Fibroblast of lung (primary cell): ENCODE measurements around the gene DLG5. TPM values are rescaled to one million over a fixed set of nuclear protein-coding genes. Genes with fewer than 3 reads are reported as not detected.

Experiments used
- DNase-seq, 2 donors: peaks; one replicate each; pipeline versions ENCODE4 v3.0.0 to v3.0.0-alpha.2; 2010; ENCODE audit warnings: low read depth in 2 of 2
- H2AFZ ChIP-seq: 2 replicates; pipeline ENCODE4 v1.5.1; 2012; ENCODE audit warnings: low read length, control low read depth, inconsistent platforms
- H3K27ac ChIP-seq: 2 replicates; pipeline ENCODE4 v1.5.1; 2011; ENCODE audit warnings: low read length, control low read depth; ENCODE audit not compliant: insufficient read depth
- H3K27me3 ChIP-seq: 2 replicates; pipeline ENCODE4 v1.5.1; 2011; ENCODE audit warnings: mild to moderate bottlenecking, low read length; ENCODE audit not compliant: control insufficient read depth, insufficient read depth
- H3K36me3 ChIP-seq: 2 replicates; pipeline ENCODE4 v1.5.1; 2011; ENCODE audit warnings: low read length; ENCODE audit not compliant: control insufficient read depth, insufficient read depth
- H3K4me1 ChIP-seq: 2 replicates; pipeline ENCODE4 v1.5.1; 2011; ENCODE audit warnings: low read length; ENCODE audit not compliant: control insufficient read depth, insufficient read depth; ENCODE audit errors: extremely low read depth
- H3K4me2 ChIP-seq: 2 replicates; pipeline ENCODE4 v1.5.1; 2011; ENCODE audit warnings: low read length, control low read depth; ENCODE audit not compliant: insufficient read depth; ENCODE audit errors: extremely low read depth
- H3K4me3 ChIP-seq, 4 experiments: fragments of 200-600 bp in 1 of 4; sonication (generic) in 1 of 4; replicated peaks in 1 of 4; 2 replicates each; pipeline ENCODE4 v1.5.1; 2011 to 2016; ENCODE audit warnings: low read length in 4 of 4, low read depth in 3 of 4, mild to moderate bottlenecking in 3 of 4, control low read depth in 2 of 4, inconsistent platforms in 1 of 4, mixed read lengths in 1 of 4; ENCODE audit not compliant: insufficient read depth in 1 of 4; ENCODE audit errors: control extremely low read depth in 1 of 4
- H3K79me2 ChIP-seq: 2 replicates; pipeline ENCODE4 v1.5.1; 2012; ENCODE audit warnings: mild to moderate bottlenecking, low read length, inconsistent platforms; ENCODE audit not compliant: control insufficient read depth, insufficient read depth
- H3K9ac ChIP-seq: 2 replicates; pipeline ENCODE4 v1.5.1; 2011; ENCODE audit warnings: mild to moderate bottlenecking, low read length, control low read depth; ENCODE audit not compliant: insufficient read depth
- H3K9me3 ChIP-seq: 2 replicates; pipeline ENCODE4 v1.5.1; 2012; ENCODE audit warnings: low read depth, low read length; ENCODE audit not compliant: control insufficient read depth, insufficient read depth
- H4K20me1 ChIP-seq: 2 replicates; pipeline ENCODE4 v1.5.1; 2011; ENCODE audit warnings: low read length; ENCODE audit not compliant: control insufficient read depth, insufficient read depth; ENCODE audit errors: extremely low read depth
- EZH2 ChIP-seq: IDR thresholded peaks from 2 replicates; pipeline ENCODE4 v1.5.1; 2012; ENCODE audit warnings: low read length, control low read depth, mild to moderate bottlenecking; ENCODE audit errors: missing control alignments
- polyA plus RNA-seq, 2 donors: library from polyadenylated mRNA; depleted of rRNA in 1 of 2; stranded (reverse) in 1 of 2; unstranded in 1 of 2; fragments of >200 nt; gene quantifications; 2 replicates each; pipeline ENCODE4 v1.2.1, GENCODE V29; 2011 to 2012; ENCODE audit warnings: missing spikeins in 1 of 2
- total RNA-seq: library from RNA; depleted of rRNA; stranded (reverse); fragments of >200 nt; gene quantifications from 2 replicates; pipeline ENCODE4 v1.2.1, GENCODE V29; 2014
- TF ChIP-seq, protein P1 (sequence below), 2 donors: IDR thresholded peaks in 1 of 2; conservative IDR thresholded peaks in 1 of 2; 1 replicate in 1 of 2; 2 replicates in 1 of 2; pipeline ENCODE4 v1.5.1; 2011 to 2012; ENCODE audit warnings: low read length in 2 of 2, control low read depth in 1 of 2, inconsistent platforms in 1 of 2, low read depth in 1 of 2, mild to moderate bottlenecking in 1 of 2

DLG5 gene
- total and polyA plus RNA-seq, 2 donors (not counting 1 experiment from before 2014, with no cell fraction given) = 15.3 to 40.8 TPM

DNA sequence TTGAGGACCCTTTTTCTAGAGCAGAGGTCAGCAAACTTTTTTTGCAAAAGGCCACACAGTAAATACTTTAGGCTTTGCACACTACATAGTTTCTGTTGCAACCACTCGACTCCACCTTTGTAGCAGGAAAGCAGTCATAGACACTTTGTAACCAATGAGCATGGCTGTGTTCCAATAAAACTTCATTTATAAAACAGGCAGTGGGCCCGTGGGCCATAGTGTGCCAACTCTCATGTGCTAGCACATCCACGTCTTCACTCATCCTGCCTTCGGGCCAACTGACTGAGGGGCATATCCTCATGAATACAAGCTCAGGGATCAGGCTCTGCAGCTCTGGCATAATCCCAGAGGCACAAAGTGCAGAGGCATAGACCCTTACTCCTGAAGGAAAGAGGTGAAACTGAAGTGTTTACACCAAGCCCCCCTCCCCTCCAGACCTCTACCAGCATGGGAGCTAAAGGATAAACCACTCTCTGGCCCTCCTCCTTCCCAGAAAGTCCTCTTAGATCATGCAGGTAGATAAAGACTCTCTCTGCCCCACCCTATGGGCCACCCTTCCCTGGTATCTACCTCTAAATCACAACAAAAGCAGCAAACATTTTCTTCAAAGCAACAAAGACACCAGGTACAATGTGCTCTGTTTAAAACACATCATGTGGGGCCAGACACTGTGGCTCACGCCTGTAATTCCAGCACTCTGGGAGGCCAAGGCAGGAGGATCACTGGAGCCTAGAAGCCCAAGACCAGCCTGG is 71.0 kb downstream of the DLG5 start:
- TF ChIP-seq EZH2 = no peak
- TF ChIP-seq, protein P1, sequence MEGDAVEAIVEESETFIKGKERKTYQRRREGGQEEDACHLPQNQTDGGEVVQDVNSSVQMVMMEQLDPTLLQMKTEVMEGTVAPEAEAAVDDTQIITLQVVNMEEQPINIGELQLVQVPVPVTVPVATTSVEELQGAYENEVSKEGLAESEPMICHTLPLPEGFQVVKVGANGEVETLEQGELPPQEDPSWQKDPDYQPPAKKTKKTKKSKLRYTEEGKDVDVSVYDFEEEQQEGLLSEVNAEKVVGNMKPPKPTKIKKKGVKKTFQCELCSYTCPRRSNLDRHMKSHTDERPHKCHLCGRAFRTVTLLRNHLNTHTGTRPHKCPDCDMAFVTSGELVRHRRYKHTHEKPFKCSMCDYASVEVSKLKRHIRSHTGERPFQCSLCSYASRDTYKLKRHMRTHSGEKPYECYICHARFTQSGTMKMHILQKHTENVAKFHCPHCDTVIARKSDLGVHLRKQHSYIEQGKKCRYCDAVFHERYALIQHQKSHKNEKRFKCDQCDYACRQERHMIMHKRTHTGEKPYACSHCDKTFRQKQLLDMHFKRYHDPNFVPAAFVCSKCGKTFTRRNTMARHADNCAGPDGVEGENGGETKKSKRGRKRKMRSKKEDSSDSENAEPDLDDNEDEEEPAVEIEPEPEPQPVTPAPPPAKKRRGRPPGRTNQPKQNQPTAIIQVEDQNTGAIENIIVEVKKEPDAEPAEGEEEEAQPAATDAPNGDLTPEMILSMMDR (conservative IDR thresholded peaks at IDR 0.05 in 1 of 2, IDR thresholded peaks at IDR 0.05 in 1 of 2; ENCODE audit: low read depth in 1 of 2, low read length in 2 of 2) = no peak
- no peaks in the 10 kb centered on the region for H3K79me2 ChIP-seq
- no peak overlapping the region for H3K27ac ChIP-seq
- no peak overlapping the region for H2AFZ ChIP-seq
- H3K4me3 ChIP-seq = no peak overlapping the region
- H3K4me1 ChIP-seq = no peaks in the 10 kb centered on the region
- H3K27me3 ChIP-seq = no peaks in the 10 kb centered on the region
- no peaks in the 10 kb centered on the region for H3K9me3 ChIP-seq
- H3K4me2 ChIP-seq = no peak overlapping the region
- peaks cover 1% of the 10 kb centered on the region for H3K36me3 ChIP-seq
- no peaks in the 10 kb centered on the region for H4K20me1 ChIP-seq
- no peak overlapping the region for H3K9ac ChIP-seq
- DNase-seq = no peak

DNA sequence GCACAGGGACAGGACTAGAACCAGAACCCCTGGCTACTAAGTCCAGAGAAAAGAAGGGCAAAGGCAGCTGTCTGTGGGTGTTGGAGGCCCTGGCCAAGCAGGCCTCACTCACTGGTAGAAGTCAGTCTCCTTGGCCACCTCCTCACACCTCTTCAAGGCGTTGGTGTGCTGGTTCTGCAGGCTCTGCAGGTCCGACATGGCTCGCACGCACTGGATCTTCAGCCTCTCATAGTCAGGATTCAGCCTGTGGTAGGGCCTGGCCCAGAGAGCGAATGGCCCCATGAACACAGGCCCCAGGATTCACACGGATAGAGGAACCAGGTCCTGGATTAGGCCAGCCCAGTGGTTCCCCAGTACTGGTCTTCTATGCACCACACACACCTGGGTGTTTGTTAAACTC is 72.4 kb downstream of the DLG5 start:
- H3K9ac ChIP-seq = no peak overlapping the region
- H3K36me3 ChIP-seq = peaks cover 1% of the 10 kb centered on the region

DNA sequence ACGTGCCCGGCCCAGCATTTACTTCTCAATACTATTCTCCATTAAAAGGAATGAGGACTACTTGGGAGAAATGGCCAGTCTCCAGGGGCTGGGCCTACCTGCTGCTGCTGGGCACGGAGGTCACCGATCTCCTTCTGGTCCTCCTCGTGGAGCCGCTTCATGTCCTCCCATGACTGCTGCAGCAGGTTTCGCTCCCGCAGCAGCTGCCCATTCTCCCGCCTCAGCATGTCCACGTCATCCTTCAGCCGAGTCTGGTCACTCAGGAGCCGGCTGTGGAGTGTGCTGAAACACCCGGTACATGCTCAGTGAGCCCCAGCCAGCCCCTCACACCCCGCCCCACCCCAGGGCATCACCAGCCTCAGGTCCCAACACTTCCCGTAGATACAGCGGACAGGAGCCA is 73.3 kb downstream of the DLG5 start:
- H3K36me3 ChIP-seq = peaks cover 1% of the 10 kb centered on the region
- no peaks in the 10 kb centered on the region for H3K4me1 ChIP-seq
- H4K20me1 ChIP-seq = no peaks in the 10 kb centered on the region

More for the DNA sequence above, 72.4 kb downstream of the DLG5 start:
- no peak overlapping the region for H3K4me3 ChIP-seq
- no peaks in the 10 kb centered on the region for H3K27me3 ChIP-seq
- no peaks in the 10 kb centered on the region for H3K4me1 ChIP-seq
- no peaks in the 10 kb centered on the region for H3K9me3 ChIP-seq
- no peak for DNase-seq
- H4K20me1 ChIP-seq = no peaks in the 10 kb centered on the region
- no peak for TF ChIP-seq EZH2
- TF ChIP-seq, protein P1 (conservative IDR thresholded peaks at IDR 0.05 in 1 of 2, IDR thresholded peaks at IDR 0.05 in 1 of 2; ENCODE audit: low read depth in 1 of 2, low read length in 2 of 2) = no peak
- H2AFZ ChIP-seq = no peak overlapping the region
- H3K79me2 ChIP-seq = no peaks in the 10 kb centered on the region
- H3K4me2 ChIP-seq = no peak overlapping the region
- H3K27ac ChIP-seq = no peak overlapping the region

More for the DNA sequence above, 73.3 kb downstream of the DLG5 start:
- Histone ChIP-seq H3K27me3 (no peaks in the 10 kb centered on the region), H3K9ac (no peak overlapping the region), H3K79me2 (no peaks in the 10 kb centered on the region), H3K27ac (no peak overlapping the region), H3K9me3 (no peaks in the 10 kb centered on the region), H2AFZ (no peak overlapping the region), H3K4me3 (no peak overlapping the region), H3K4me2 (no peak overlapping the region)
- no peak for TF ChIP-seq EZH2
- TF ChIP-seq, protein P1 (conservative IDR thresholded peaks at IDR 0.05 in 1 of 2, IDR thresholded peaks at IDR 0.05 in 1 of 2; ENCODE audit: low read depth in 1 of 2, low read length in 2 of 2) = no peak
- DNase-seq = no peak
